OCI-LY7 (cell line): ENCODE data around the gene ZNF423. TPM values are rescaled to one million over a fixed set of nuclear protein-coding genes. Genes with fewer than 3 reads are reported as not detected.

Source experiments
- BruUV-seq: library from RNA; stranded (reverse); fragments of 400-500 nt; replicated peaks from 2 replicates; lab custom pipeline; 2021; lab: Mats Ljungman, UMichigan
- CTCF ChIA-PET: fragments of 300-600 bp; sonication (Branson Sonifier 250); formaldehyde crosslinking; loops from one replicate; lab custom pipeline; 2022; ENCODE audit warnings: antibody characterized with exemption; ENCODE audit not compliant: unreplicated experiment; lab: Charles Lee
- POLR2A ChIA-PET: fragments of 300-600 bp; sonication (Branson Sonifier 250); formaldehyde crosslinking; loops from one replicate; lab custom pipeline; 2022; ENCODE audit warnings: antibody characterized with exemption; lab: Charles Lee
- DNase-seq: peaks from one replicate; pipeline ENCODE4 v3.0.0-alpha.2; 2015; ENCODE audit warnings: low spot score
- H2AFZ ChIP-seq: fragments of 200-600 bp; sonication (generic), shearing (Covaris generic); 2 replicates; pipeline ENCODE4 v1.6.1; 2014; ENCODE audit warnings: mild to moderate bottlenecking, antibody characterized with exemption, low read length, moderate library complexity
- H3K27ac ChIP-seq: fragments of 200-600 bp; sonication (generic); 2 replicates; pipeline ENCODE4 v1.5.1; 2014; ENCODE audit warnings: mixed run types, low read depth, mild to moderate bottlenecking, moderate library complexity, low read length, inconsistent platforms; ENCODE audit not compliant: poor library complexity, severe bottlenecking
- H3K36me3 ChIP-seq: fragments of 200-600 bp; sonication (generic); 2 replicates; pipeline ENCODE4 v1.6.1; 2014; ENCODE audit warnings: mild to moderate bottlenecking, antibody characterized with exemption, low read length, moderate library complexity, mixed read lengths; ENCODE audit not compliant: insufficient read depth
- H3K4me1 ChIP-seq: fragments of 200-600 bp; sonication (generic); 2 replicates; pipeline ENCODE4 v1.5.1; 2014; ENCODE audit warnings: mild to moderate bottlenecking, low read length; ENCODE audit not compliant: insufficient read depth, poor library complexity, severe bottlenecking
- H3K4me2 ChIP-seq: fragments of 200-600 bp; sonication (generic); 2 replicates; pipeline ENCODE4 v1.6.1; 2014; ENCODE audit warnings: mild to moderate bottlenecking, low read length
- H3K4me3 ChIP-seq: fragments of 200-600 bp; sonication (generic); 2 replicates; pipeline ENCODE4 v1.5.1; 2014; ENCODE audit warnings: mild to moderate bottlenecking, low read depth, low read length; ENCODE audit not compliant: poor library complexity, severe bottlenecking
- H3K79me2 ChIP-seq: fragments of 200-600 bp; sonication (generic); 2 replicates; pipeline ENCODE4 v1.6.1; 2016; ENCODE audit warnings: low read depth, mild to moderate bottlenecking, low read length, moderate library complexity, mixed read lengths; ENCODE audit not compliant: insufficient read depth
- H3K9me2 ChIP-seq: fragments of 200-600 bp; sonication (generic); 2 replicates; pipeline ENCODE4 v1.6.1; 2016; ENCODE audit warnings: mild to moderate bottlenecking, low read length, mixed read lengths; ENCODE audit not compliant: insufficient read depth
- H3K9me3 ChIP-seq: fragments of 200-600 bp; sonication (generic); 2 replicates; pipeline ENCODE4 v1.6.1; 2014; ENCODE audit warnings: mild to moderate bottlenecking, mixed run types, low read length, mixed read lengths
- H4K20me1 ChIP-seq: fragments of 200-600 bp; sonication (generic); 2 replicates; pipeline ENCODE4 v1.6.1; 2014; ENCODE audit warnings: mild to moderate bottlenecking, antibody characterized with exemption, low read length, moderate library complexity, mixed read lengths; ENCODE audit not compliant: insufficient read depth
- EZH2phosphoT487 ChIP-seq: fragments of 200-600 bp; sonication (generic); IDR thresholded peaks from 2 replicates; pipeline ENCODE4 v1.6.1; 2018; ENCODE audit warnings: low read depth, borderline replicate concordance, mild to moderate bottlenecking, mixed run types, antibody characterized with exemption, low read length, moderate library complexity, mixed read lengths
- intact Hi-C: fragments of 100-400 bp; cut with micrococcal nuclease; formaldehyde crosslinking; loops from one replicate; pipeline ENCODE4 v1.10.0; 2022; ENCODE audit not compliant: unreplicated experiment
- total RNA-seq, 2 experiments: library from RNA; depleted of rRNA in 1 of 2; stranded (reverse); fragments of >200 nt in 1 of 2; shearing (Covaris generic) in 1 of 2; gene quantifications; 2 replicates each; pipeline ENCODE4 v1.2.3, GENCODE V29; 2014 to 2022
- TF ChIP-seq, protein P1 (sequence below): fragments of 200-600 bp; sonication (generic); conservative IDR thresholded peaks from 2 replicates; pipeline ENCODE4 v1.5.1; 2014; ENCODE audit warnings: mild to moderate bottlenecking, antibody characterized with exemption, low read length, moderate library complexity, mixed read lengths

ZNF423 gene
- total RNA-seq, 2 experiments from 2014 or later = 0.09 to 0.13 TPM

- intact Hi-C loops = no loop called here
- H3K4me1 ChIP-seq = no peaks in the 10 kb centered on the region
- no peak overlapping the region for H2AFZ ChIP-seq
- DNase-seq = no peak
- no peak overlapping the region for H3K27ac ChIP-seq
- H3K4me2 ChIP-seq = no peak overlapping the region
- H4K20me1 ChIP-seq = no peaks in the 10 kb centered on the region
- no peak overlapping the region for H3K4me3 ChIP-seq
- ChIA-PET POLR2A (no interaction called here), CTCF (no interaction called here)
- H3K36me3 ChIP-seq = no peaks in the 10 kb centered on the region
- no peaks in the 10 kb centered on the region for H3K9me3 ChIP-seq
- no peaks in the 10 kb centered on the region for H3K79me2 ChIP-seq
- no peaks in the 10 kb centered on the region for H3K9me2 ChIP-seq
- TF ChIP-seq EZH2phosphoT487 = no peak
- TF ChIP-seq, protein P1, sequence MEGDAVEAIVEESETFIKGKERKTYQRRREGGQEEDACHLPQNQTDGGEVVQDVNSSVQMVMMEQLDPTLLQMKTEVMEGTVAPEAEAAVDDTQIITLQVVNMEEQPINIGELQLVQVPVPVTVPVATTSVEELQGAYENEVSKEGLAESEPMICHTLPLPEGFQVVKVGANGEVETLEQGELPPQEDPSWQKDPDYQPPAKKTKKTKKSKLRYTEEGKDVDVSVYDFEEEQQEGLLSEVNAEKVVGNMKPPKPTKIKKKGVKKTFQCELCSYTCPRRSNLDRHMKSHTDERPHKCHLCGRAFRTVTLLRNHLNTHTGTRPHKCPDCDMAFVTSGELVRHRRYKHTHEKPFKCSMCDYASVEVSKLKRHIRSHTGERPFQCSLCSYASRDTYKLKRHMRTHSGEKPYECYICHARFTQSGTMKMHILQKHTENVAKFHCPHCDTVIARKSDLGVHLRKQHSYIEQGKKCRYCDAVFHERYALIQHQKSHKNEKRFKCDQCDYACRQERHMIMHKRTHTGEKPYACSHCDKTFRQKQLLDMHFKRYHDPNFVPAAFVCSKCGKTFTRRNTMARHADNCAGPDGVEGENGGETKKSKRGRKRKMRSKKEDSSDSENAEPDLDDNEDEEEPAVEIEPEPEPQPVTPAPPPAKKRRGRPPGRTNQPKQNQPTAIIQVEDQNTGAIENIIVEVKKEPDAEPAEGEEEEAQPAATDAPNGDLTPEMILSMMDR = no peak
- BruUV-seq = no TSS peak
Observed at GRCh38 chr16:49724774-49725173, 131.1 kb downstream of the ZNF423 start.

GRCh38 chr16:49723310-49723709 lies 132.6 kb downstream of the ZNF423 start:
- Histone ChIP-seq H3K36me3 (no peaks in the 10 kb centered on the region), H3K4me3 (no peak overlapping the region), H3K4me2 (no peak overlapping the region), H2AFZ (no peak overlapping the region), H3K79me2 (no peaks in the 10 kb centered on the region), H3K27ac (no peak overlapping the region), H3K9me2 (no peaks in the 10 kb centered on the region), H3K9me3 (no peaks in the 10 kb centered on the region), H3K4me1 (no peaks in the 10 kb centered on the region), H4K20me1 (no peaks in the 10 kb centered on the region)
- TF ChIP-seq EZH2phosphoT487 = no peak
- TF ChIP-seq, protein P1 = no peak
- POLR2A ChIA-PET = interaction anchor here (0.6 to 0.7 kb wide), 2 partner anchors 38 to 109 kb away, joined by 3 read pairs; no protein-coding TSS in a partner anchor
- no peak for DNase-seq
- intact Hi-C loops = no loop called here
- CTCF ChIA-PET = no interaction called here
- BruUV-seq = no TSS peak

DNA sequence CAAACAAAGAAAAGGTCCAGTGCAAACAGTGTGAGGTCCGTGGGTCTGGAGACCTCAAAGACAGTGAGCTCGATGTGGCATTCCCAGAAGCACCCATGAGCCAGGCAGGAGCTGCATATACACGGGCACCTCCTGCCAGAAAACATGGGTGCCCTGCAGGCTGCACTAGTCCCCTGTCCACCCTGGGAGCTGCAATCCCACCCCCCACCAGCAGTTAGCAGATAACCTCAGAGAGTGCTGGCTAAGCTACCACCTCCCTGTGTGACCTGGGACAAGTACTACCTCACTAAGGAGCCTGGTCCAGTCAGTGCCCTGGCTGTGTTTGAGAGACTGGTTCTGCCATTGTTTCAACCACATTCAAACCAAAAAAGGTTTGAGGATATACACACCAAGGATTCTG lies 135.7 kb downstream of the ZNF423 start:
- CTCF ChIA-PET = no interaction called here
- no peaks in the 10 kb centered on the region for H3K79me2 ChIP-seq
- no peak overlapping the region for H3K4me3 ChIP-seq
- no peak overlapping the region for H2AFZ ChIP-seq
- TF ChIP-seq EZH2phosphoT487 = no peak
- POLR2A ChIA-PET = interaction anchor here (0.5 kb wide), 1 partner anchor 290 kb away, joined by 3 read pairs; no protein-coding TSS in a partner anchor
- intact Hi-C loops = no loop called here
- H3K36me3 ChIP-seq = no peaks in the 10 kb centered on the region
- H3K4me2 ChIP-seq = no peak overlapping the region
- H3K4me1 ChIP-seq = no peaks in the 10 kb centered on the region
- no peaks in the 10 kb centered on the region for H3K9me2 ChIP-seq
- BruUV-seq = no TSS peak
- no peaks in the 10 kb centered on the region for H4K20me1 ChIP-seq
- no peaks in the 10 kb centered on the region for H3K9me3 ChIP-seq
- H3K27ac ChIP-seq = no peak overlapping the region
- DNase-seq = no peak
